GM12891 (cell line): ENCODE results near the gene TSPAN17.

Experiments
- POLR2AphosphoS5 ChIP-seq: IDR thresholded peaks from 2 replicates; pipeline ENCODE4 v1.6.1; 2011; ENCODE audit warnings: low read depth, low read length, control low read depth
- SPI1 ChIP-seq: IDR thresholded peaks from 2 replicates; pipeline ENCODE4 v1.6.1; 2011; ENCODE audit warnings: low read depth, low read length, control low read depth

- TF ChIP-seq SPI1 (peak; percentile 31; the same call in 1 of the 2 replicates), POLR2AphosphoS5 (no peak)
Measured at GRCh38 chr5:176658817-176659511, 11.7 kb downstream of the TSPAN17 start.
